ENCODE results near the gene STK32A. TPM values are rescaled to one million over a fixed set of nuclear protein-coding genes. Genes with fewer than 3 reads are reported as not detected.

Gene STK32A
- total RNA-seq: not detected

DNA sequence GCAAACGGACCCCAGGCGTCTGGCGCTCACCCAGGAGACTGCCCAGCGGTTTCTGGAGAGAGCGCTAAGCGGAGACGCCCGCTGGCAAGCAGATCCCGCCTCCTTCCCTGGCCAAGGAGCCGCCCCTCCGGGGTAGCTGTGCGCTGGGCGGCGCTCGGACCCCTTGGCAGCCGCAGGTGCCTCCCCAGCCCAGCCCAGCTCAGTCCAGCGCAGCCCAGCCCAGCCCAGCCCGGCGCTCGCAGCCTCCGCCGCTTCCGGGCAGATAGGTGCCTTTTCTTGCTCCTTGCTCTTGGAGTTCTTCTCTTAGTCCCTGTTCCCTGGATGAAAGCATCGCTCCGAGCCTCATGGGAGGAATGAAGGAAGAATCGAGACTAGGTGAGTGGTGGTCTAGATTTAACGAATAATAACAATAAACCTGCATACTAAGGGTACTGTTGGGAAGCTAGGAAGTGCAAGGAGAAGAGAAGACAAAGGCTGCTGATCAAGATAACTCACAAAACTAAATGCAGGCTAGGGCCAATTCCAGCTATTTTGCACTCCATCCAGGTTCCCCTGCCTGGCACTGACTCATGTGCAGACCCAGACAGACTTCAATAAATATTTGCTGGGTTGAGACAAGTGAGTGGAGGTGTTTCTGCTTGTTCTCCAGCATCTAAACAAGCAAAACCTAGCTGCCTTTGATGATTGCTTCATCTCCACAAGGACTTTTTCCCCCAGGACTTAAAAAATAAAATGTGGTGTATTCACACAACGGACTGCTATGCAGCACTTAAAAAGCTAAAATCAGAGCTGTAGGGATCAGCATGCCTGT is at the start of gene STK32A:
TSS of gene STK32A (plus strand) at position 202 of the 811 bp plus-strand sequence. CDS start 4,609 bp downstream, outside the sequence.
- POLR2A ChIA-PET: no interaction called here
- DNase-seq (no peak), ATAC-seq (ENCODE audit: low read depth) (no peak)
- Mint-ChIP-seq H3K4me1 (peaks cover 2% of the 10 kb centered on the region), H3K27ac (no peak within 1 kb of the TSS), H3K27me3 (peaks cover 36% of the 10 kb centered on the region), H3K9me3 (peaks cover 2% of the 10 kb centered on the region), H3K4me3 (no peak within 1 kb of the TSS), H3K36me3 (no peaks in the 10 kb centered on the region)

DNA sequence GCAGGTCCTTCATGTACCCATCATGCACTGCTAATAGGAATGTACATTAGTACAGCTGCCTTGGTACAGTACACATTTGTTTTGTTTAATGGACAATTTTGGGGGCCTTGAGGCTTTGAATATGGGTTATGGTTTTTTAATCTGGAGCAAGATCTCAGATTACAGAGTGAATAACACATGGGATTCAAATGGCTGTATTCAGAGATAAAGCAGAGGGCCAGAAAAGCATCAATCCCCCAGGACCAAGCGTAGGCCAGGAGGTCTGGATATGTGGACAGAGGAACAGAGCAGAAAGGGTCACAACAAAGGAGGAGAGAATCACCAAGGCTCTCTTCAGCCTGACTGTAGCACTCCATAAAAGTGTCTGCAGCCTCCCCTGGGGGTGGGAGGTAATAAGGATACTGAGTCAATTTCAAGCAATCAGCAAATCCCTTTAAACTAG is 47.7 kb upstream of the STK32A start:
- Mint-ChIP-seq H3K27me3 (peaks cover 6% of the 10 kb centered on the region), H3K27ac (no peak overlapping the region), H3K9me3 (no peaks in the 10 kb centered on the region), H3K4me1 (no peaks in the 10 kb centered on the region), H3K4me3 (no peak overlapping the region), H3K36me3 (no peaks in the 10 kb centered on the region)
- ATAC-seq (ENCODE audit: low read depth) (no peak), DNase-seq (no peak)
- POLR2A ChIA-PET: no interaction called here

DNA sequence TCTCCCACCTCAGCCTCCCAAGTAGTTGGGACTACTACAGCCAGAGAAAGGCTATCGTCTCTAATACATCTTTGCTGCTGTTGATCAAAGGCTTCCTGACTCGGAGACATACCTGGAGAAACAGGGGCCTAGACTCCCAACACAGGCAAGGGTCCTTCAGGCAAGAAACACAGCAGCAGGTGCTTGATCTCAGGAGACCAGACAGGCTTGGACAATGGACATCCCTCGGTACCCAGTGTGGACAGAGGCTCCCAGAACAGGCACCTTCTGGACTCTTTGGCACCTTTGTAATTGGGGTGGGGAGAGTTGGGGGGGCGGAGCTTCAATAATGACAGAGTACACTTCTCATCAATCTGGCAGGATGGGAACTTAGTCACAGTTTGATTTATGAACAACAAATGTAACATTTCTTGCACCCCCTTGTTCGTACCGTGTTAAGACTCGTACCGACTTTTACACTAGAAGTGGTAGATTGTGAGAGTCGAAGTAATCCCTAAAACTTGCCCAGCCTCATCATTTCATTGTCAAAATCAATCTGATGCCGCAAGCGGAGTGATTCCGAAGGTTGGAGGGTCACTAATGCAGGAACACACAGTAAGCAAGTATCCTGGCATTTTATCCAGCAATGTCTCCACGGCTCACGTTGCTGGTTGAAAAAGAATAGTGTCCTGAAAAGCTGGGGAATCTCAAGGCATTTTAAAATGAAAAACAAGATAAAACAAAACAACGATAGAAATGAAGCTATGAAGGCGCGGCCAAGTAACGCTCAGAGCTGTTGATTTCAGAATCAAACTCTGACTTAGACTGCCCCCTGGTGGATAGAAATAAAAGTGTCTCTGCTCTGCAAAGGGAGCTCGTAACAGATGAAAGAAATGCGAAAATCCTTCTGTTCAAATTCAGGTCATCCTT is 46.4 kb upstream of the STK32A start:
- no peak overlapping the region for H3K27ac Mint-ChIP-seq
- peak; percentile 61 for ATAC-seq (ENCODE audit: low read depth)
- H3K4me3 Mint-ChIP-seq: no peak overlapping the region
- H3K27me3 Mint-ChIP-seq: peaks cover 9% of the 10 kb centered on the region
- DNase-seq: no peak
- H3K9me3 Mint-ChIP-seq: no peaks in the 10 kb centered on the region
- no peaks in the 10 kb centered on the region for H3K4me1 Mint-ChIP-seq
- POLR2A ChIA-PET: no interaction called here
- H3K36me3 Mint-ChIP-seq: no peaks in the 10 kb centered on the region

DNA sequence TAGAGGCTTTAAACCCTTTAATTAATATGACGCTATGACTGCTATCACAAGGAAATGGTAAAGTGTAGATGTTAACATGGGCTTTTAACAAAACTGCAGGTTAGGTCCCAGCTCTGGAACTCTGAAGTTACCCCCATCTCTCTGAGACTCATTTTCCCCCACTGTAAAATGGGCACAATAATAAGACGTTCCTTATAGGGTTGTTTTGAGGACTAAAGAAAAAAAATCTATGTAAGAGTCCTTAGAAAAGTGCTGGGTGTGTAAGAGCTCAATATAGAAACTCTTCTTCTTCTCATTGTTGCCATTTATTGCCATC is 45.8 kb upstream of the STK32A start:
- peaks cover 9% of the 10 kb centered on the region for H3K27me3 Mint-ChIP-seq
- H3K4me1 Mint-ChIP-seq: no peaks in the 10 kb centered on the region
- no peaks in the 10 kb centered on the region for H3K36me3 Mint-ChIP-seq
- DNase-seq: no peak
- POLR2A ChIA-PET: no interaction called here
- H3K4me3 Mint-ChIP-seq: no peak overlapping the region
- H3K27ac Mint-ChIP-seq: no peak overlapping the region
- H3K9me3 Mint-ChIP-seq: no peaks in the 10 kb centered on the region
- no peak for ATAC-seq (ENCODE audit: low read depth)

DNA sequence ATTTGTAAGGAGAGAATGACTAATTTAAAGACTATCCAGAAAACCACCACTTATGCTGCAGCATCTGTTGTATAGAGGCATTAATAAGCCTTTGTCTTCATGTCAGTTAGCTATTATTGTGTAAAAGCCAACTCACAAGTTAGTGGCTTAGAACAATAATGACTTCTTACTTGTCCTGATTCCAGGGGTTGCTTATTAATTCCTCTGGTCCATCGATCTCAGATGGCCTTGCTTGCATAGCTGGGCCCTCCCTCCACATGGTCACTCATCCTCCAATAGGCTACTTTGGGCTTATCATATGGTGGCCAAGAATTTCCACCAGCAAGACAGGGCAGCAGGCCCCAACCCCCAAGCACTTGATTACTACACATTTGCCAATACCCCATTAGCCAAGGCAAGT is 44.5 kb upstream of the STK32A start:
- DNase-seq (no peak), ATAC-seq (ENCODE audit: low read depth) (no peak)
- Mint-ChIP-seq H3K4me3 (no peak overlapping the region), H3K36me3 (no peaks in the 10 kb centered on the region), H3K4me1 (no peaks in the 10 kb centered on the region), H3K9me3 (no peaks in the 10 kb centered on the region), H3K27me3 (peaks cover 9% of the 10 kb centered on the region), H3K27ac (no peak overlapping the region)
- POLR2A ChIA-PET: no interaction called here

GRCh38 chr5:147193123-147193522 is 41.7 kb upstream of the STK32A start:
- POLR2A ChIA-PET: no interaction called here
- ATAC-seq (ENCODE audit: low read depth) (no peak), DNase-seq (no peak)
- Mint-ChIP-seq H3K36me3 (no peaks in the 10 kb centered on the region), H3K4me1 (no peaks in the 10 kb centered on the region), H3K27ac (no peak overlapping the region), H3K27me3 (peaks cover 4% of the 10 kb centered on the region), H3K4me3 (no peak overlapping the region), H3K9me3 (no peaks in the 10 kb centered on the region)

- DNase-seq: no peak
- ATAC-seq (ENCODE audit: low read depth): no peak
- Mint-ChIP-seq H3K36me3 (no peaks in the 10 kb centered on the region), H3K27me3 (peaks cover 2% of the 10 kb centered on the region), H3K4me3 (no peak overlapping the region), H3K9me3 (no peaks in the 10 kb centered on the region), H3K27ac (no peak overlapping the region), H3K4me1 (no peaks in the 10 kb centered on the region)
- POLR2A ChIA-PET: no interaction called here
Measured at GRCh38 chr5:147200004-147200403, 34.8 kb upstream of the STK32A start.

DNA sequence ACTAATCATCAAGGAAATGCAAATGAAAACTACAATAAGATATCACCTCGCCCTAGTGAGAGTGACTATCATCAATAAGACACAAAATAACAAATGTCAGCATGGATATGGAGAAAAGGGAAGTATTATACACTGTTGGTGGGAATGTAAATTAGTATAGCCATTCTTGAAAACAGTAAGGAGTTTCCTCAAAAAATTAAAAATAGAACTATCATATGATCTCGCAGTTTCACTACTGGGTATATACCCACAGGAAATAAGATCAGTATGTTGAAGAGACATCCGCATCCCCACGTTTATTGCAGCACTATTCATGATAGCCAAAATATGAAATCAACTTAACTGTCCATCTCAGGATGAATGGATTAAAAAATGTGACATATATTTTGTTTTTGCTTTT is 31.6 kb upstream of the STK32A start:
- ATAC-seq (ENCODE audit: low read depth) (no peak), DNase-seq (no peak)
- Mint-ChIP-seq H3K9me3 (no peaks in the 10 kb centered on the region), H3K36me3 (no peaks in the 10 kb centered on the region), H3K27ac (no peak overlapping the region), H3K27me3 (no peaks in the 10 kb centered on the region), H3K4me1 (no peaks in the 10 kb centered on the region), H3K4me3 (no peak overlapping the region)
- POLR2A ChIA-PET: no interaction called here

- H3K9me3 Mint-ChIP-seq: no peaks in the 10 kb centered on the region
- POLR2A ChIA-PET: no interaction called here
- no peak for DNase-seq
- no peaks in the 10 kb centered on the region for H3K27me3 Mint-ChIP-seq
- no peaks in the 10 kb centered on the region for H3K36me3 Mint-ChIP-seq
- no peak overlapping the region for H3K27ac Mint-ChIP-seq
- no peak for ATAC-seq (ENCODE audit: low read depth)
- H3K4me1 Mint-ChIP-seq: no peaks in the 10 kb centered on the region
- H3K4me3 Mint-ChIP-seq: no peak overlapping the region
Measured at GRCh38 chr5:147204576-147204975, 30.2 kb upstream of the STK32A start.

DNA sequence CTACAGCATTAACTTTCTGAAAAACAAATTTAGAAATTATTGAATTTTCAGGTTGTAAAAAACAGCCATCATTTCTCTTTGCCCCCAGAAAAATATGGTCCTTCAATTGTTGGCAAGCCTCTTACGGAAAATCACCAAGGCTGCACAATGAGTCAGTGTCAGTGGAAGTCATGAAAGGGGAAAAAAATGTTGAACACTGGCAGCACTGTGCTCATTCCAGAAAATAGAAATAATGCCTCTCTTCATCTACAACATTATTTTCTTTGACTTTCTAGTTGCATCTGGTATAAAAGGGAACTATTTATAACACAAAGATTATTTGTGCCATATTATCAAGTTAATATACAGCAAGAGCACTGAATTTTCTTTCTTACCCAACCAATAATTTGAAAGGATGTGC is 26.7 kb upstream of the STK32A start:
- Mint-ChIP-seq H3K9me3 (no peaks in the 10 kb centered on the region), H3K27ac (no peak overlapping the region), H3K4me1 (no peaks in the 10 kb centered on the region), H3K27me3 (no peaks in the 10 kb centered on the region), H3K36me3 (no peaks in the 10 kb centered on the region), H3K4me3 (no peak overlapping the region)
- POLR2A ChIA-PET: no interaction called here
- ATAC-seq (ENCODE audit: low read depth) (no peak), DNase-seq (no peak)

- POLR2A ChIA-PET: no interaction called here
- no peaks in the 10 kb centered on the region for H3K4me1 Mint-ChIP-seq
- no peak for DNase-seq
- H3K9me3 Mint-ChIP-seq: no peaks in the 10 kb centered on the region
- H3K27me3 Mint-ChIP-seq: no peaks in the 10 kb centered on the region
- no peaks in the 10 kb centered on the region for H3K36me3 Mint-ChIP-seq
- no peak overlapping the region for H3K27ac Mint-ChIP-seq
- H3K4me3 Mint-ChIP-seq: no peak overlapping the region
- ATAC-seq (ENCODE audit: low read depth): no peak
Measured at GRCh38 chr5:147216552-147217154, 18.2 kb upstream of the STK32A start.

- ATAC-seq (ENCODE audit: low read depth) (no peak), DNase-seq (no peak)
- POLR2A ChIA-PET: no interaction called here
- Mint-ChIP-seq H3K27me3 (no peaks in the 10 kb centered on the region), H3K36me3 (no peaks in the 10 kb centered on the region), H3K9me3 (no peaks in the 10 kb centered on the region), H3K27ac (no peak overlapping the region), H3K4me1 (no peaks in the 10 kb centered on the region), H3K4me3 (no peak overlapping the region)
Measured at GRCh38 chr5:147223343-147223742, 11.5 kb upstream of the STK32A start.

DNA sequence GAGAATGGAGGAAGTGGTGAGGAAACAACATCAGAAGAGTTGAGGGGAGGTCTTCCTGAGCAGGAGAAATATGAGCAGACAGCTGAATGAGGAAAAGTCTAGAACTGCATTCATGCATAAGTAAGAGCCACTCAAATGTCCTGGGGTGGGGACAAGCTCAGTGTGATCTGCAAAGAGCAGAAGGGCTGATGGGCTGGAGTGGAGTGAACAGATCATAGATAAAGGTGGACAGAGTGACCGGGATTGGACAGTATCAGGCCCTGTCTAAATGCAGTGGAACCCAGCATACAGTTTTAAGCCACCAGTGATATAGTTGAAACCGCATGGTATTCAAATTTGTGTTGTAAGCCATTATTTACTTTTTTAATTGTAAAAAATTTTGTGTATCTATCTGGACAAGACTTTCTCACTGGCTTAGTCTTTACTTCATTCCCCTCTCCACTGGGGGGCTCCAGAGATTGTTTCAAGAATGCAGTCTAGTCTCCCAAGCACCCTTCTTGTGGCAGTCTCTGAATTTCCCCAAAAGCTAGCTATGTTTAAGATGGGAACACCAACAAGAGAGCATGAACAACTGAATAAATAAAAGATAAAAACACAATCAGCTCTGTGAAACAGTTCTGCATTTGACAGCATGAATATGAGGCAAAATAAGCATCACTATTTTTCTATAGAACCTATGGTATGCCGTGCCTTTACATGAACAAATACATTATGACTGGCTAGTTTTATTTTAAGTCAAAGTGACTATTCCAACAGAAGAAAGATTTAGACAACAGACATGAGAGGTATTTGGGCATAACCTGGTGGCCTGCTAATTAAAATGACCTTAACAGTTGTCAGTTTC is 10.7 kb upstream of the STK32A start:
- ATAC-seq (ENCODE audit: low read depth): no peak
- no peaks in the 10 kb centered on the region for H3K4me1 Mint-ChIP-seq

More for the DNA sequence above, 10.7 kb upstream of the STK32A start:
- no peaks in the 10 kb centered on the region for H3K27me3 Mint-ChIP-seq
- no peaks in the 10 kb centered on the region for H3K9me3 Mint-ChIP-seq
- H3K27ac Mint-ChIP-seq: no peak overlapping the region
- no peak for DNase-seq
- H3K36me3 Mint-ChIP-seq: no peaks in the 10 kb centered on the region
- H3K4me3 Mint-ChIP-seq: no peak overlapping the region
- POLR2A ChIA-PET: no interaction called here
